SK-MEL-5 (cell line): ENCODE data around the gene PCDH1. TPM values are rescaled to one million over a fixed set of nuclear protein-coding genes. Genes with fewer than 3 reads are reported as not detected.
"Not testable (repeated sequence)": the region's sequence is repeated elsewhere in the genome, so short reads cannot be mapped to it uniquely, and the experiment has no call there.

Experiments used
- DNase-seq: peaks from one replicate; pipeline ENCODE4 v3.0.0-alpha.2; 2016; ENCODE audit warnings: low read depth, low spot score
- in situ Hi-C: cut with HindIII; loops from 2 replicates; pipeline ENCODE4 v1.10.0; 2016; ENCODE audit warnings: low sequenced_read_pairs, high pct_unique_total_duplicates, low pct_unique_long_range_greater_than_20kb
- total RNA-seq: library from RNA; depleted of rRNA; stranded (reverse); fragments of >200 nt; shearing (Covaris generic); gene quantifications from 2 replicates; pipeline ENCODE4 v1.2.3, GENCODE V29; 2014

PCDH1 gene
- total RNA-seq, 1 experiment from 2014 or later = 2.7 TPM

DNA sequence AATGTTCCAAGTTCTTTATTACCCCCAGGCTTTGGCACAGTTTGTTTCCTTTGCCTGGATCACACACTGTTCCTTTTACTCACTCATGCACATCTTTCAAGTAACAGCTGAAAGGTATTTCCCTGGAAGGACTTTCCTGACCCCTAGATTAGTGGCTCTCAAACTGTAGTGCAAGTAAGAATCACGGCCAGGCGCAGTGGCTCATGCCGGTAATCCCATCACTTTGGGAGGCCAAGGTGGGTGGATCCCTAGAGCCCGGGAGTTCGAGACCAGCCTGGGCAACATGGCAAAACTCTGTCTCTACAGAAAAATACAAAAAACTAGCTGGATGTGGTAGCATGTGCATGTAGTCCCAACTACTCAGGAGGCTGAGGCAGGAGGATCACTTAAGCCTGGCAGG lies 26.3 kb upstream of the PCDH1 start:
- in situ Hi-C loops = no loop called here
- DNase-seq = no peak

DNA sequence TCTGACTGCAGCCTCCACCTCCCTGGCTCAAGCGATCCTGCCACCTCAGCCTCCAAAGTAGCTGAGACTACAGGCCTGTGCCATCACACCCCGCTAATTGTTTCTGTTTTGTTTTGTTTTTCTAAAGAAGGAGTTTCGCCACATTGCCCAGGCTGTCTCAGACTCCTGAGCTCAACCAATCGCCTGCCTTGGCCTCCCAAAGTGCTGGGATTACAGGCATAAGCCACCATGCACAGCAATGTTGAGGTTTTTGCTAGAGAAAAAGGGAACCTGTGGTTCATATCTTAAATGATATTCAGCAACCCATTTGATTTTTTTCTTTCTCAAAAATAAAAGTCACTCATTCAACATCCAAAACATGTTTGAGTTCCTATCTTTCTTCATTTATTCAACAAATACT lies 25.1 kb upstream of the PCDH1 start:
- in situ Hi-C loops = no loop called here
- no peak for DNase-seq

DNA sequence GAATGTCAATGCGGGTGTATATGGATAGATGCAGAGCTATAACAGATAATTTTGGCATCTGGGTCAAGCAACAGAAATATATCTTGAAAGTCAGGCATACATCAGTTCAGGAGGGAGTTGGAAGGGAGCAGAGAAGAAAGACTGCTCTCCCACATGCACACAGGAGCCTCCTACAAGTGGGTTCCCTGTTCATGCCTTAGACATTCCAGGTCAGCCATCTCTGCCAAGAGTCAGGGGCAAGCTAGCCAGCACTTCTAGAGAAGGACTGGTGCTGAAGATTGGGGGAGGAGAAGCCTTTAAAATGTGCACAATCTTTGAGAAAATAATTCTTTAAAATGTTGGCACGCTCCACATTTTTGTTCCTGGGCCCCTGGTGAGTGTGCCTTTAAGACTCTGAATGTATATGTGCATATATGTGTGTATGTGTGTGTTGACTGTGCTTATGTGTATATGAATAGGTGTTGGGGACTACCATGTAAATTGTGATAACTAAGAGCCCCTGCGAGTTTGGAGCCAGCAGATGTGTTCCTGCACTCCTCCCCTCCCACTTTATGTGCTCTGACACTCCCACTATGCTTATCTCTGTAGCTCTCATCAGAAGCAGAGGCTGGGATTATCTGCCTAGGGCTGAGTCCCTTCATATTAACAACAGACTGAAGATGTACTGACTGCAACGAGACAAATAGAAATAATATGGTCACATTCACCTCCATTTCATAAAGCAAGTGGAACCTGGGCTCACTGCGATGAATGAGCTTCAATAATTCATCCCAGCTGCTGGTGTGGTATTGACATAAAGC lies 24.0 kb upstream of the PCDH1 start:
- in situ Hi-C loops = no loop called here
- DNase-seq = no peak

DNA sequence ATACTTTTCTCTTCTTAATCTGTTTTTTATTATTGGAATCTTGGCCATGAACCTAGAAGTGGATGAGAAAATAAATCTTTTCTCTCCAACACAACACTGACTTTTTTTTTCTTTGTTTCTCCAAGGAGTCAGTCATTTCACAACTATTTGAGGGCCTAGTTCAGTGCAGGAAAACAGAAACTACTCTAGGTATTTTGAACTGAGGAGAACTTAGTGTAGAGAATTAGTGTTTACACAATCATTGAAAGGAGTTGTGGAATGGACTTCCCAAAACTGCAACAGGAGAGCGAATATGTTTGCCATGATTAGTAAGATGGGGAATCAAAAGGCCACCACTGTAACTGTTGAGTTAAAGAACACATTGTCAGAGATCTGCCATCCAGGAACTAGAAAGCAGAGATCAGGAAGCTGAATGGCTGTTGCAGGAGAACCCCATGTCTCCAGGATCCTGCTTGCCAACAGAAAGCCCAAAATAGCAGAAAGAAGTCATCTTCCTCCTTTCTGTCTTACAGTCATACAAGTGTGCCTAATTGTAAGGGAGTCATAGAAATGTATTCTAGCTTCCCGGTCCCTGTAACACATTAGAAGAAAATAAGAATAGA lies 20.3 kb upstream of the PCDH1 start:
- in situ Hi-C loops = no loop called here
- no peak for DNase-seq

DNA sequence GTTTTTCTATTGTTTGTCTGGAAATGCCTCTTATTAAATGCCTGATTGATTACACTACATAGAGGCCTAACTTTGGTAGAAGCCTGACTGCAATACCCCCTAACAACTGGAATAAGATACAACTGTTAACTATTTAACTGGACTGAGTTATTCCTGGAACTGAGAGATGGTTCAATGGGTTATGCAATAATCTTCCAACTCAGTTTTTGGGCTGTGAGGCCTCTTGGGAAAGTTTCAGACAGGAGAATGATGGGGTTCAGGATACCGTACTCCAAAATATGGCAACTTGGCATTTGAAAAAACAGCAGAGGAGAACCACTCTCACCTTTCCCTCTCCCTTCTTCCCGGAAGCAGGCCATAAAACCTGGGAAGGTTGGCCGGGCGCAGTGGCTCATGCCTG lies 19.2 kb upstream of the PCDH1 start:
- DNase-seq = no peak
- in situ Hi-C loops = no loop called here

DNA sequence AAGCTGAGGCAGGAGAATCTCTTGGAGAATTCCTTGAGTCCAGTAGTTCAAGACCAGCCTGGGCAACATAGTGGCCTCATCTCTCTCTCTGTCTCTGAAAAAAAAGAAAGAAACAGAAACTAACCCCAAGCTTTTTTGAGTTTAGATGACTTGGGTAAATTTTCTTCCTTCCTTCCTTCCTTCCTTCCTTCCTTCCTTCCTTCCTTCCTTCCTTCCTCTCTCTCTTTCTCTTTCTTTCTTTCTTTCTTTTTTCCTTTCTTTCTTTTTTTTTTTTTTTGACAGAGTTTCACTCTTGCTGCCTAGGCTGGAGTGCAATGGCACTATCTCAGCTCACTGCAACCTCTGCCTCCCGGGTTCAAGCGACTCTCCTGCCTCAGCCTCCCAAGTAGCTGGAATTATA lies 12.2 kb upstream of the PCDH1 start:
- in situ Hi-C loops, DNase-seq: not testable (repeated sequence)

DNA sequence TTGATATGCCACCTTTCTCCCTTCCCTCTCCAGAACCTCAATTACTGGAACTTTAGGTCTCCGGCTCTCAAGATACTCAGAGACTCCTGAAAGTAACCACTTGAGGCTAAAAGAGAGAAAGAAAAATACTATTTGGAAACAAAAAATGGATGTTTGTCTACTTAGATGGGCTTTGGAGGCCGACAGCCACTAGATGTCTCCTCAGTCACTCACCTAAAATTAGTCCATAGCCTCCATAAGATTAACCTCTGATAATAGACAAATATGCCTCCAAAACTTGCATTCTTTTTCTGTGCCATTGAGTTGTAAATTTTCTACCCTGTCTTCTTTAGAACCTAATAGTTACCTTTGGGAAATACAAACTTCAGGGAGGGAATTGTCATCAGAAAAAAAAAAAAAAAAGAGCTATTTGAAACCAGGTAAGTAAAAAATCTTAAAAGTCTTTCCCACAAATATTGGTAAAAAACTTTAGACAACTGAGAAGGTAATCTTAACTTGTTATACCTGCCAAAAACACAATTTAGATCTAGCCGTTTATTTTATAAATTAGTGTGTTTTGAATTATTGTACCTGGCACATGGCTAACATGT lies 11.2 kb upstream of the PCDH1 start:
- DNase-seq = peak; percentile 43
- in situ Hi-C loops = no loop called here

DNA sequence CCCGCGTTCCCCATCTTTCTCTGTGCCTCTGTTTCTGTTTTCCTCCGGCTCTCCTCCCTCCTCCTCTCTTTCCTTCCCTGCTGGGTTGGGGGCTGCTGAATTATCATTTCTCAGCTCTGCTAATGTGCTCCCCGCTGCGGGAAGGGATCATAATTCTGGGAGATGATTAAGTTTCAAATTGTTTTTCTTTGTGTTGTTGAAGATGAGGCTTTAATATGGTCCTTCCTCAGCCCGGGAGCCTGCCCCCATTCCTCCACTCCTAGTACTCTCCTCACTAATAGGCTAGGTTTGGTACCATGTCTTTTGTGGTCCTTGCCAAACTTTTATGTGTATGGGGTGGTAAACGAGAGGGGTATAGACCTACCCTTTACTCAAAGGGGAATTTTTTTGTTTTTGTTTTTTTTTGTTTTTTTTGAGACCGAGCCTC lies 5.7 kb upstream of the PCDH1 start:
- DNase-seq = no peak
- in situ Hi-C loops = no loop called here

DNA sequence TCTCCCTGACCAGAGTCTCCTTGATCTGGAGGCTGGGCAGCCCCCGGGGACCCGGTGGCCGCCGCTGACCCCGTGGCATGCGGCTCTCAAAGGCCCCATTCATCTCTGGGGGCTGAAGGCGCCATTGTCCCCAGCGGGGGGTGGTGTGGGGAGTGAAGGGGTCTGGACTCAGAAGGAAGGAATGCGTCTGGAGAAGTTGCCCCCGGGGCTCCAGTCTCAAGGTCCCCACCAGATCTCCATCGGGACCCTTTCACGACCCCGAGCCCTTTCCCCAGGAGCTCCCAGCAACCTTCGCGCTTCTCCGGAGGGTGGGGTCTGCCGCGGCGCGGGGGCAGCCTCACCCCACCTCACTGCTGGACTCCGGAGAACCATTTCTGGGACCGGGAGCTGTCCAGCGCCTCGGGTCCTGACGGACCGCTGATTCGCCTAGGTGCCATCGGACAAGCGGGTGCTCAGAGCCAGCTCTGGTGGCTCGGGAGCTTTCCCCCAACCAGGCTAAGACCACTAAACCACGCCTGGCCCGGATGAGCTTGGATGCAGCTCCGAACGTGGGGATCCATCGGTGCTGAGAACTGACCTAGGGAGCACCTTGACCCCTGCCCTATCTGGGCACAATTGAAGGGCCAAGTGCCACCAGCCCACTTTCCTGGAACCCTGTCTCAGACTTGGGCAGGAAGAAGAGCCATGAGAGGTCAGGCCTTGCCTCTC lies 5.1 kb upstream of the PCDH1 start:
- peak; percentile 39 for DNase-seq
- in situ Hi-C loops = no loop called here

DNA sequence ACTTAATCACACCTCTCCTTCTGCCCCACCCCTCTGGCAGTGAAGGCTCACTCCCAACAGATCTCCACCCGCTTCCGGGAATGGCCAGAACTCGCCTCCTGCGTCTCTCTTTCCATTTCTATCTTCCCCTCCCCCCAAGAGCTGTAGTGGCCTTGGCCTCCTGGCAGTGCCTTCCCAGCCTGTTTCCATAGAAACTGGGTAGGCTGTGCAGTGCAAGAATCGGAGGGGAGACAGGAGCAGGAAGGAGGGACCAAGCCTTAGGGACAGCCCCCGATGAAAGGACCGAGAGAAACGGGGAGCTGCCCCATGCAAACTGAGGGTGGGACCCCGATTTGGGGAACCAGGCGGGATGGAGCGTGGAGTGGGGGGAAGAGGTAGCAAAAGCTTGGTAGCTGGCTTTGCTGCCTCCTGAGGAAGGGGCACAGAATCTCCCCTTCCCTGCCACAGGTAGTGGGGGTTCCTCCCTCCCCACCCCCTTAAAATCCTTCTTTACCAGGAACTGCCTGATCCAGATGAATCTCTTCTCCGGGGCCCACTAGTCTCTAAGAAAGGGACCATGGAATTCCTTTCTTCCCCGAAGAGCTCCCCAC lies 4.5 kb upstream of the PCDH1 start:
- in situ Hi-C loops = no loop called here
- DNase-seq = no peak

DNA sequence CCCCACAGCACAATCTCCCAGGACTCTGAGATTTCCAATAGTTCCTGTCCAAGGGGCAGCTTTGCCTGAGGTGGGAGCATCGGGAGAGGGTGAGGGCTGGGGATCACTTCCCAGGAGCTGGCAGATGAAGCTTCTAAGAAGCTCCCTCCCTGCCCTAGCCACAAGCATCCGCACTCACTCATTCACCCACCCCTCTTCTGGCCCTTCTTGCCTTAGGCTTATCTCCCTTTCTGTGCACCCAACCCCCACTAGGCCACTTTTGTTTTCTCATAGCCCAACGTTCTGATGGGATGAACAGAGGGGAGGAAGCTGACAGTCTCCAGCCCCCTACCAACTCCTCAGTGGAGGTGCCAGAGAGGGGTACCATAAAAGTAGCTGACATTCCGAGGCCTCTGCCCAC lies 3.7 kb upstream of the PCDH1 start:
- DNase-seq = no peak
- in situ Hi-C loops = no loop called here

DNA sequence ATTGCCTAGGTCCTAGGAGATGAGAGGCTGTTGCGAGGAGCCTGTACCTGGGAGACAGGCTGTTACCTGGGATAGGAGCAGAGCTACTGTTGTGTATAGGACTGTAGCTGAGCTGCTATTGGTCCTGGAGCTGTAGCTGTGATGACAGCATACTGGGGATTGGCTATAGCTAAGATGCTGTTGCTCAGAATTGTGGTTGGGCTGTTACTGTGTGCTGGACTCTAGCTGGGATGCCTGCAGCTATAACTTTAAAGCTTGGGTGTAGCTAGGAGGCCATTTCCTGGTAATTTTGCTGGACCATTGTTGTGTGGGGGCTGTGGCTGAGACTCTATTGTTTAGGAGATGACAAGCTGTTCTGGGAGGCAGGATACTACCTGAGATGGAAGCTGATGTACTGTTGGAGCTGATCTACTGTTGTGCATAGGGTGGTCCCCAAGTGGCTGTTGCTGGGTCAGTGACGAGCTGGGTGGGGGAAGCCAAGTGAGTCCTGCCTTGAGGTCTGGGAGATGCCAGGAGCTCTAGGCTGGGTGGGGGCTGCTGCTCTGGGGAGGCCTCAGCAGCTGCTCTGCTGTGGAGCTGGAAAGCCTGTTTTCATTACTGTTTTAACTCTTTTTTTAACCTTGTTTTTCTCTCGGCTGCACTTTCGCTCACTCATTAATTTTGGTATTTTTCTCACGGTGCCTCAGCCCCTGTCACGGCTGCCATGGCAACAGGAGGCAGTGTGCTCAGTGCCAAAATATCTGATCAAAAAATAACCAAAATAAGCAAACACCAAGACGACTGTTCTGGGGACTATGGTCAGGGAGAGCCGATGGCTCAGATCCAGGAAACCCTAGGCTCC lies 3.0 kb upstream of the PCDH1 start:
- in situ Hi-C loops = no loop called here
- no peak for DNase-seq

DNA sequence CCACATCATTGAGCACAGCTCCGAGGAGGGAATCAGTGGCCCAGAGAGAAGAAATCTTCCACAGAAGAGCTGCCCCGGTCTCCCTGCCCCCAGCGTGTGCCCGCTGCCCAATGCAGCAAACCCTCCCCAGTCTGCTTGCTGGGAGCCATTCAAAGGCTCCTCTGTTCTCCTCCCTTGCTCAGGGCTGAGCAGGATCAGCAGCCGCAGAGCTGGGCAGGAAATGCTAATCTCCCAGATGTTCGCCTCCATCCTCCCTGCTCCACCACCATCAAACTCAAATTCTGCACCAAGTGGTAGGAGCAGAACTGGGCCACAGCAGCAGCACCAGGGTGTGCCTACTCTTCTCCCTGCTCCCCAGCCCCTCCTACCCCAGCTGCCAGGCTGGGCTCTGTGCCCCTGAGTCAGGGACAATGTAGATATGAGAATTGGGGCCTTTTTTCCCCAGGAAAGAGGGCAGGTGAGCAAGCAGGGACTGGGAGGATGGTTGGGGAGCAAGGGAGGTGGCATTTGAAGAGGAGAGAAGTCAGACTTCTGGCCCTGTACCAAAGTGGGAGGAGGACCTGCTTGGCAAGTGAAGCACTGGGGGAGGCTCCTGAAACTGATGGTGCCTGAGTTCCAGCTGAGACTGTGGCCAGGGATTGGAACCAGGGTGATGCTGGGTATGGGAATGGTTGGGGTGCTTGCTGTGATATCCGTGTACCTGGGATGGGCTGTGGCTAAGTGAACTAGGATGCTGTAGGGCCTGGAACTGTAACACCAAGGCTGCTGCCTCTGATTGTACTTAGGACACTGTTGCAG lies 1.9 kb upstream of the PCDH1 start:
- DNase-seq = peak; percentile 77
- in situ Hi-C loops = no loop called here

DNA sequence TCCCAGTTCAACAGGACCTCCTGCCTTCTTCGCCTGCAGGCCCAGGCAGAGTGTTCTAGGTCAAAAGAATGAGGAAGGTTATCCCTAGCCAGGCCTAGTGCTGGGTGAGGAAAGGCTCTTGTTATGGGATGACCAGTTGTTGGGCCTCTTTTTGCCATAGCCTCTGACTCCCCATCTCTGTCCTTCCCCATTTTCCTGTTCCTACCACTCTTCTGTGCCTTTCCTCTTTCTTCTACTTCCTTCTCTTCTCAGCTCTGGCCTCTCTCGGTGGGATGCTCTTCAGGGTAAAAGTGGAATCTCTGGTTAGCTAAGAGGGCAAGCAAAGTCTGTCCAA lies 1.2 kb upstream of the PCDH1 start:
- DNase-seq = peak; percentile 13
- in situ Hi-C loops = no loop called here

DNA sequence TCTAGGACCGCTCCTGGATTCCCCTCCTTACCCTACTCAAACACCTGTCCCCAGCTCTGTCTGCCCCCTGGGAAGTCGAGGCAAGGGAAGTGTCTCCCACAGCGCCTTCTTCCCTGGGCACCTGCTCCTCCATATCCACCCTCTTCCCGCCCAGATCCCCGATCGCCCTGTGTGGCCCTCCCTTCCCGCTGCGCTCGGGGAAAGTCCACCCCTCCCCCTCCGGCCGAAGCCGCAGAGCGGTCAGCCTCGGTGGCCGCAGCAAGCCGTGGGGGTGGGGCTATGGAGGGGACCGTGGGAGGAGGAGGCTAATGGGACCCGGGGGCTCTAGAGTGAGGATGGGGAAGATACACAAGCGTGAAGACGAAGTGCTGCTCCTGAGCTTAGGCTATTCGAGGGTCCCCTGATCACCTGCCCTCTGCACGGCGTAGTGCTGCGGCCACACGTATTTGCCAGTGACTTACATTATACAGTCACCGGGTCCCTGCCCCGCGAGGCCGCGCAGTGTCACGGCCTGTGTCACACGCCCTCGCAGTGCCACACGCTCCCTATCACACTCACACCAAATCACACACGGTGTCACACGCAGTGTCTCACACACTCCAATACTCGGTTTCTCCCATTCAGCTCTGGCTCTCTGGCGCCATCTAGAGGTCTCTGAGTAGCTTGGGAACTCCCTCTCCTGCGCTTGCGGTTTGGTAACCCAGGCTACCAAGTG lies 658 bp upstream of the PCDH1 start:
- DNase-seq = peak; percentile 91
- in situ Hi-C loops = no loop called here
